ENCODE data around the gene PACSIN2.

DNA sequence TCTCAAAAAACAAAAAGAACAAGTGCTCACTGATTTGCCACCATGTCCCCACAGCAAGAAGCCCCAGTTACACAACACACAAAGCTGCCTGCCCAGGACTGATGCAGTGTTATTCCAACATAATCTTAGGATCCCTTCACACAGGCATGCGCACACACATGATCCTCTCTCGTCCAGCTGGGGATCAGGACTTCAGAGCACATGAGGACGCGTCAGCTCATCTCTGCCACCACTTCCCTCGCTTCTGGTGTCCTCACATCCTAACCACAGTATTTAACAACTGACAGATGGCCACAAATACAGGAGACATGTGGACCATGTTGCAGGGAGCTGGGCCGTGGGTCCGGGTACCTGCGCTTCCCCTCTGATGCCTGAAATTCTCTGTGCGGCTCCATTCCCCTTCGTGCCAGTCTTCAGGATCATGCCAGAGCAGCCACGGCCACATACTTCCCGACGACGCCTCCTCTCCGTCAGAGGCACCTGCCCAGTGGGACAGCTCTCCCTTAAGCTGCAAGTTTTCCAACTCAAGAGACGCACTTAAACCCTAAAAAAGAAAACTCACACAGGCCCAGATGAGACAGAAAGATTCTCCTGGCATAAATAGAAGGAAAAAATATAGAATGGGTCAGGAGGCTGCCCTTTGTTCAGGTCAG lies 68.3 kb downstream of the PACSIN2 start:
- TF ChIP-seq, protein P1, sequence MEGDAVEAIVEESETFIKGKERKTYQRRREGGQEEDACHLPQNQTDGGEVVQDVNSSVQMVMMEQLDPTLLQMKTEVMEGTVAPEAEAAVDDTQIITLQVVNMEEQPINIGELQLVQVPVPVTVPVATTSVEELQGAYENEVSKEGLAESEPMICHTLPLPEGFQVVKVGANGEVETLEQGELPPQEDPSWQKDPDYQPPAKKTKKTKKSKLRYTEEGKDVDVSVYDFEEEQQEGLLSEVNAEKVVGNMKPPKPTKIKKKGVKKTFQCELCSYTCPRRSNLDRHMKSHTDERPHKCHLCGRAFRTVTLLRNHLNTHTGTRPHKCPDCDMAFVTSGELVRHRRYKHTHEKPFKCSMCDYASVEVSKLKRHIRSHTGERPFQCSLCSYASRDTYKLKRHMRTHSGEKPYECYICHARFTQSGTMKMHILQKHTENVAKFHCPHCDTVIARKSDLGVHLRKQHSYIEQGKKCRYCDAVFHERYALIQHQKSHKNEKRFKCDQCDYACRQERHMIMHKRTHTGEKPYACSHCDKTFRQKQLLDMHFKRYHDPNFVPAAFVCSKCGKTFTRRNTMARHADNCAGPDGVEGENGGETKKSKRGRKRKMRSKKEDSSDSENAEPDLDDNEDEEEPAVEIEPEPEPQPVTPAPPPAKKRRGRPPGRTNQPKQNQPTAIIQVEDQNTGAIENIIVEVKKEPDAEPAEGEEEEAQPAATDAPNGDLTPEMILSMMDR (IDR thresholded peaks at IDR 0.05), result no peak
- TF ChIP-seq EP300 (IDR thresholded peaks at IDR 0.05), result no peak
